ENCODE measurements around the gene PTPN3.

The PTPN3 gene

GRCh38 chr9:109478051-109478563 is 20.0 kb downstream of the PTPN3 start:
- no peak for FAIRE-seq
- DNase-seq (ENCODE audit: low spot score): no peak

DNA sequence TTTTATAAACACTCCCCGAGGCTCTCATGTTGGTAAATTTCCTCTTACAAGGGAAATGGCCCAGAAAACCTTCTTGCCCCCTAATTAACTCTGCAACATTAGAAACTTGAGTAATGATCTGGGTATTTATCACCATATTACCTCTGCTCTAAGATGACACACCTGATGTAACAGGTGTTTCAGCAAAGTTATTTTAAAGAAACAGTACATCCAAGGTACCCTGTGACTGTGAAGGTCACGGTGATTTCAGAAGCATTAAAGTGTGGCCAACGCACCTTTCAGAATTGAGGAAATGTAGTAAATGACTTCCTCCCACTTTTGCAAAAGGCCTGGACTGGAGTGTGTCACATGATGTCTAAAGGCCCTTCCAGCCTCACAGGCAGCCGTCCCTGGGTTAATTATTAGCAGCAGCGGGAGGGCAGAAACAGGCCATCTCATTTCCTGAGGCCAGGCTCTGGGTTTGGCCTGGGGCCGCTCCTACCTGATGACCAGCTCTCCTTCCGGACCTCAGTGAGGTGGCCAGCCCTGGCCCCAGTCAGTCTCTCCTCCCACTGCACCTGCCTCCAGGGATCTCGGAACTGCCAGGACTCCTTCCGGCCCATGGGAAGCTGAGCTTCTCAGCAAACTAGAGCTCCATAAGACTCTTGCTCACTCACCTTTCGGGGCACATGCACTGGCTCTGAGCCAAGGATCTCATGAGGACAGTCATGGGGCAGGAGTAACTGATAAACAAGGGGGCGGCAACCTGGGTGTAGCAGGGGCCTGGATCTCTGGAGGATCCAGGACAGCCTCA is 20.7 kb downstream of the PTPN3 start:
- FAIRE-seq (no peak), DNase-seq (ENCODE audit: low spot score) (no peak)

DNA sequence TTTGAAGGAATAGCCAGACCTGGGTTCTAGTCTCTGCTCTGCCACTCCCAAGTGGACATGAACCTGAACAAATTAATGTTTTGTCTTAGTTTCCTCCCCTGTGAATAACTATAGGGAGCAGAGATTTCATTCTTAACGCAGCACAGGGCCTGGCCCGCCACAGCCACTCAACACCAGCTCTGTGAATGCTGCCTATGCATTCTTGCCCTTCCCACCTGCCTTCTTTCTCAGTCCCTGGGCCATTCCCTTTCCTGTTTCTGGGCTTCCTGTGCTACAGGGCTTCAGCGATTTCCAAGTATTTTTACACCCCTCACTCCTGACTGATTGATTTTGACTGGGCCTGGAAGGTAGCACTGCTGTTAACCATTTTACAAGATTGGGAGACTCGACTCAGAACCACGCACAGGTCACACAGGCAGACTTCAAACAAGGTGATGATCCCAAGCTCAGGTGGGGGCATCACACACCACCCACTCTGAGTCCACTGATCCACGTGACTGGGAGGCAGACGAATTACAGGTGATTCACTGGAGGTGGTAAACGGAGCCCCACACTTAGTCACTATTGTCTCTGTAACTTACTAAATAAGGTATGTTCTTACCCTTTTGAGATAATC is 21.4 kb downstream of the PTPN3 start:
- DNase-seq (ENCODE audit: low spot score) (no peak), FAIRE-seq (no peak)

DNA sequence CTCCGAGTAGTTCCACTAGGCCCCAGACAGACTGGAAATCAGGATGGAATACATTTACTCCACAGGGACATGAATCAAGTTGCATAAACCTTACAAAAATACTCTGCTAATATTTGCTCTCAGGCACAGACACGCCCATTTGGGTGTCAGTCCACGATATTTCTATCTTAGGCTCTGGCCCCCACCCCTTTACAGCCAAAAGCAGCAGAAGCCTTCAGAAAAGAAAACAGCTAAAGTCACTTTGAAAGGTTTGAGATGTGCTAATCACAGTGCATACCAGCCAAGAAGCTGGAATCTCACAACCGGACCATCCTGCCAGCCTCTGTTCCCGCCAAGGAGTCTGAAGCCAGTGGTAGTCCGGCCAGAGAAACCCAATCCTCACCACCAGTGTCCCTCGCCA is 22.6 kb downstream of the PTPN3 start:
- DNase-seq (ENCODE audit: low spot score) (no peak), FAIRE-seq (no peak)

DNA sequence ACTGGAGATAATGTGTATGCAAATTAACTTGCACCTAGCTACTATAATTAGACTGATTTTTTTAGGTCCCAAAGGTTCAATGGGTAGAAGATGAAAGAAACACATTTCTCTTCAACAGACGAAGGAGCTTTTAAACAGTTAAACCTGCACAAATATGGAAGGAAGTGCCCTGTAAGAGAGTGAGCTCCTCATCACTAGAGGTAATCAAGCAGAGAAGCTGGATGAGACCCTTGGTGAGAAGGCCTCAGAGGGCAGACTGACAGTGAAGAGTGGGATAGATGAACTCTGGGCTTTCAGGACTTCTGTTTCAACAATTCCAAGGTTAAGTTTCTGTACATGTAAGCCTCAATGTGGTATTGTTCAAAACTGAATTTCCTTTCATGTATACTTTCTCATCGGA is 23.2 kb downstream of the PTPN3 start:
- no peak for FAIRE-seq
- no peak for DNase-seq (ENCODE audit: low spot score)

- DNase-seq (ENCODE audit: low spot score) (no peak), FAIRE-seq (no peak)
Observed at GRCh38 chr9:109474170-109474569, 23.9 kb downstream of the PTPN3 start.

- FAIRE-seq: no peak
- DNase-seq (ENCODE audit: low spot score): no peak
Observed at GRCh38 chr9:109473329-109473728, 24.8 kb downstream of the PTPN3 start.

- no peak for FAIRE-seq
- DNase-seq (ENCODE audit: low spot score): no peak
Observed at GRCh38 chr9:109471475-109472393, 26.4 kb downstream of the PTPN3 start.

DNA sequence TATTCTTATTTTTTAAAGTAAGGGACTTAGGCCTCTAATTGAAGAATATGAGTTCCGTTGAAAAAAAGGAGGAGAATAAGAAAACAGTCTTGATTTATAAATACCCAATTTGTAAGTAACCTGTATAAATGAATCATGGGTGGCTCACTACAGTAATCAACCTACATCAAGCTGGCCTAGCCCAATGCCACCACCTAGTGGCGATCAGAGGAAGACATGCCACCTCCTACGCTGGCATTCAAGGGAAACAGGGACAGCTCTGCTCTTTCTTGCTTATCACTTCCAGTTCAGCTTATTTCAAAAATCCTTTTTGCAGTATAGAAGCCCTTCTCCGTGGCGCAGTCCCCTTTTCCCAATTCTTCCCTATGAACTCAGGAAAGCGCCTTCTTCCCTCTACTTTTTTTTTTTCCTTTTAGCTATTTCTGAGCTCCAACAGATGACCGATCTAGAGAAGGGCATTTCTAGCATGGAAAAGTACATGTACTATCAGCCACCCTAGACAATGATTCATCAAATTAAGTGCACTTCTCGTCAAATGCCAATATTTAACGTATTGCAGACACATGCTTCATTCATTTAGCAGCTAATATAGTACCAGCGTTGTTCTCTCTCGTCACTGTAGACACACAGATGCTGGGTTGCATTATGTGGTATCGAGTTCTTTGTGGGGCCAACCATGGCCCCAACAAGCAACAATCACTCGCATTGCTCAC is 28.3 kb downstream of the PTPN3 start:
- DNase-seq (ENCODE audit: low spot score) (peak; percentile 76), FAIRE-seq (no peak)

- FAIRE-seq: no peak
- no peak for DNase-seq (ENCODE audit: low spot score)
Observed at GRCh38 chr9:109468927-109469326, 29.2 kb downstream of the PTPN3 start.

- FAIRE-seq (no peak), DNase-seq (ENCODE audit: low spot score) (no peak)
Observed at GRCh38 chr9:109467936-109468335, 30.2 kb downstream of the PTPN3 start.

- FAIRE-seq (no peak), DNase-seq (ENCODE audit: low spot score) (no peak)
Observed at GRCh38 chr9:109466623-109467590, 31.2 kb downstream of the PTPN3 start.

- FAIRE-seq (no peak), DNase-seq (ENCODE audit: low spot score) (no peak)
Observed at GRCh38 chr9:109463924-109464625, 34.0 kb downstream of the PTPN3 start.

GRCh38 chr9:109460576-109460975 is 37.5 kb downstream of the PTPN3 start:
- FAIRE-seq (no peak), DNase-seq (ENCODE audit: low spot score) (no peak)

DNA sequence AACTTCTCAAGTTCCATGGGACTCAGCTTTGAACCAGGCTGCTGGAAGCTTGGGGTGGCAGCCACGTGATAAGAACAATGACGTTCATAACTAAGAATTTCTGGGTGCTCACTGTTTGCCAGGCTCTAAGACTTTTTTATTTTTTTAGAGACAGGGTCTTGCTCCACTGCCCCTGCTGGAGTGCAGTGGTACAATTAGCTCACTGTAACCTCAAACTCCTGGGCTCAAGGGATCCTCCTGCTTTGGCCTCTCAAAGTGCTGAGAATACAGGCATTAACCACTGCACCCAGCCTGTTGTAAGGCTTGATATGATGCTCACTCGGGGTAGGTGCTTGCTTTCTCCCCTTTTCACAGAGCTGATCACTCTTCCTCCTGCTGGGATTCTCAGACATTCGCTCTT is 38.7 kb downstream of the PTPN3 start:
- no peak for FAIRE-seq

GRCh38 chr9:109458453-109459211 is 39.5 kb downstream of the PTPN3 start:
- no peak for DNase-seq (ENCODE audit: low spot score)
- no peak for FAIRE-seq

More for the DNA sequence above, 38.7 kb downstream of the PTPN3 start:
- DNase-seq (ENCODE audit: low spot score): no peak

- no peak for FAIRE-seq
- DNase-seq (ENCODE audit: low spot score): no peak
Observed at GRCh38 chr9:109456811-109457210, 41.3 kb downstream of the PTPN3 start.

DNA sequence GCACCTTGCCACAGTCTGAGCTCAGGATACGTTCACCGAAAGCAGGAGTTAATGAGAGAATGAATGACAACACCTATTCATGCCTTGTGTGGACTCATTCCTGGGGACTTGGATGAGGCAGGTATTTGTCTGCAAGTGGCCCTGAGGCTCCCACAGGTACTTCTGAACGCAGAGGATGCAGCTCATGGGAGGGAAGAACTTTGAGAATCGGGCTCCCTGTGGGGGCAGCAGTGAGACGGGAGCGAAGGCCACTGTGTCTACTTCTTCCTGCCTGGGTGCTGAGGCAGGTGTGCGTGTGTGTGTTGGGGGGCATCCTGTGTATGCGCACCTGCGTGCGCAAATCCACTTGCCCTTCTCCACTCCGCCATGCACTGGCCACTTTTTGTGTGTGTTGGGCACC is 42.2 kb downstream of the PTPN3 start:
- FAIRE-seq (no peak), DNase-seq (ENCODE audit: low spot score) (no peak)

DNA sequence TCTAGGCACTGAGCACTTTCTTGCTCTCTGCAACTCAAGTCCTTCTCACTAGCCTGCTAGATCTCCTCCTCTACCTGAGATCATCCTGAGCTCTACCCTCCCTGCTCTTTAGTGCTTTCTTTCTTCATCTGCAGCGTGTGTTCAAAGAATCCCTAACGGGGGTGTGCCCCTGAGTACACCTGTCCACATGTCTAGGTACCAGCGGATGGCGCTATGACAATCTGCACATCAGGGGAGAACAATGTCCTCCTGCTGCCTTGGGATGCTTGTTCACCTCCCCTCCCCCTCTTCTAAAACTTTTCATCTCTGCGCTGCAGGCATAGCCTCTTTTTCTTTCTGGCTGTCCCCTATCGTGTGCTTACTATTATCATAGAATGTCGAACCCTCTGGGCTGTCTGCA is 42.7 kb downstream of the PTPN3 start:
- no peak for DNase-seq (ENCODE audit: low spot score)
- FAIRE-seq: no peak
